Natural killer cell (primary cell): ENCODE data around the gene CORO6. TPM values are rescaled to one million over a fixed set of nuclear protein-coding genes. Genes with fewer than 3 reads are reported as not detected.

Experiments used
- ATAC-seq, 3 donors: fragments of 150-1000 bp in 2 of 3; fragments of 200-7000 bp in 1 of 3; cut with Tn5 transposase; 1 replicate in 1 of 3; 2 replicates in 2 of 3; pipeline ENCODE4 v1.10.0; 2021; ENCODE audit warnings: mild to moderate bottlenecking in 2 of 3, moderate library complexity in 2 of 3
- DNase-seq, 2 donors: peaks; one replicate each; pipeline versions ENCODE4 v3.0.0 to v3.0.0-alpha.2; 2013 to 2021; ENCODE audit warnings: mixed read lengths in 1 of 2
- H3K27ac ChIP-seq: one replicate; pipeline ENCODE4 v1.5.1; 2013; ENCODE audit warnings: mild to moderate bottlenecking, low read length
- H3K27me3 ChIP-seq: one replicate; pipeline ENCODE4 v1.6.1; 2013; ENCODE audit warnings: low read length; ENCODE audit not compliant: control insufficient read depth, insufficient read depth
- H3K36me3 ChIP-seq: one replicate; pipeline ENCODE4 v1.6.1; 2013; ENCODE audit warnings: low read length; ENCODE audit not compliant: control insufficient read depth, insufficient read depth
- H3K4me1 ChIP-seq: one replicate; pipeline ENCODE4 v1.6.1; 2013; ENCODE audit warnings: low read length; ENCODE audit not compliant: control insufficient read depth, insufficient read depth
- H3K4me3 ChIP-seq: one replicate; pipeline ENCODE4 v1.5.1; 2013; ENCODE audit warnings: low read length
- H3K9me3 ChIP-seq: one replicate; pipeline ENCODE4 v1.6.1; 2013; ENCODE audit warnings: low read length; ENCODE audit not compliant: control insufficient read depth, insufficient read depth
- H3K27ac Mint-ChIP-seq, 2 donors: one replicate each; pipeline ENCODE4 v1.8.0; 2022; ENCODE audit warnings: mild to moderate bottlenecking in 2 of 2, mixed read lengths in 2 of 2, moderate library complexity in 1 of 2
- H3K27me3 Mint-ChIP-seq, 2 donors: one replicate each; pipeline ENCODE4 v1.8.0; 2022; ENCODE audit warnings: low read depth in 2 of 2, mixed read lengths in 2 of 2
- H3K36me3 Mint-ChIP-seq: one replicate; pipeline ENCODE4 v1.8.0; 2022; ENCODE audit warnings: mixed read lengths
- H3K4me1 Mint-ChIP-seq, 2 donors: one replicate each; pipeline ENCODE4 v1.8.0; 2022; ENCODE audit warnings: mixed read lengths in 2 of 2
- H3K4me3 Mint-ChIP-seq: one replicate; pipeline ENCODE4 v1.8.0; 2022; ENCODE audit warnings: mild to moderate bottlenecking, moderate library complexity, mixed read lengths
- H3K9me3 Mint-ChIP-seq, 2 donors: one replicate each; pipeline ENCODE4 v1.8.0; 2022; ENCODE audit warnings: mixed read lengths in 2 of 2
- WGBS: methylation state at CpG from one replicate; pipeline ENCODE4 v1.1.7; 2013; ENCODE audit warnings: missing lambda C conversion rate; ENCODE audit not compliant: insufficient coverage; 5-methylcytosine and 5-hydroxymethylcytosine counted together
- intact Hi-C: fragments of 100-400 bp; cut with micrococcal nuclease; formaldehyde crosslinking; loops from one replicate; pipeline ENCODE4 v1.14.2; 2022
- total RNA-seq, 4 donors: library from RNA; stranded (reverse); fragments of 120-200 nt in 1 of 4; gene quantifications; one replicate each; pipeline versions ENCODE4 v1.2.3 to v1.2.4, GENCODE V29; 2013 to 2022
- TF ChIP-seq, protein P1 (sequence below): fragments of 200-600 bp; IDR thresholded peaks from one replicate; pipeline ENCODE4 v1.8.0; 2022; ENCODE audit warnings: antibody characterized with exemption

The CORO6 gene
- total RNA-seq, 3 donors from 2014 or later (not counting 1 experiment from before 2014, with no cell fraction given): 2.4 to 18.7 (median 3.9) TPM

DNA sequence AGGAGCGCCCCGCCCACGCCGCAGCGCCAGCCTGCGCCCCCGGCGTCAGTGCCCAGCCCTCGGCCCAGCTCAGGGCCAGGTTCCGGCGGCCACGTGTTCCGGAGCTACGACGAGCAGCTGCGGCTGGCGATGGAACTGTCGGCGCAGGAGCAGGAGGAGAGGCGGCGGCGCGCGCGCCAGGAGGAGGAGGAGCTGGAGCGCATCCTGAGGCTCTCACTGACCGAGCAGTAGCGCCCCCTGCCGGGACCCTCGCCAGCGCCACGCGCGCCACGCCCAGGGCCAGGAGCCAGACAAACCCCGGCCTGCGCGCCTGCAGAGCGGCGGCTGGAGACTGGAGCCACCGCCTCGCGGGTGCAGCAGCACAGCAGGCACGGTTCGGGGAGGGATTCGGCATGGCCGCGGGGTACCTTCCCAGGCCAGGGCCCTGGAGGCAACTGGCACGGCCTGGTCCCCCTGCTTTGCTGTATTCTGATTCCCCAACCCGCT, 9.3 kb downstream of the CORO6 start:
- peak; percentile 26 to 48 (median 35) for ATAC-seq
- DNase-seq: peak; percentile 90 to 94
- Mint-ChIP-seq H3K27ac (no peak overlapping the region), H3K36me3 (no peaks in the 10 kb centered on the region), H3K4me1 (peaks cover 14 to 58% of the 10 kb centered on the region in 2 donors), H3K4me3 (peak overlapping the region; percentile 28), H3K27me3 (no peaks in the 10 kb centered on the region), H3K9me3 (no peaks in the 10 kb centered on the region)
- Histone ChIP-seq H3K36me3 (no peaks in the 10 kb centered on the region), H3K4me1 (peaks cover 65% of the 10 kb centered on the region), H3K9me3 (no peaks in the 10 kb centered on the region), H3K27me3 (no peaks in the 10 kb centered on the region), H3K27ac (no peak overlapping the region), H3K4me3 (peak overlapping the region; percentile 7)
- TF ChIP-seq, protein P1, sequence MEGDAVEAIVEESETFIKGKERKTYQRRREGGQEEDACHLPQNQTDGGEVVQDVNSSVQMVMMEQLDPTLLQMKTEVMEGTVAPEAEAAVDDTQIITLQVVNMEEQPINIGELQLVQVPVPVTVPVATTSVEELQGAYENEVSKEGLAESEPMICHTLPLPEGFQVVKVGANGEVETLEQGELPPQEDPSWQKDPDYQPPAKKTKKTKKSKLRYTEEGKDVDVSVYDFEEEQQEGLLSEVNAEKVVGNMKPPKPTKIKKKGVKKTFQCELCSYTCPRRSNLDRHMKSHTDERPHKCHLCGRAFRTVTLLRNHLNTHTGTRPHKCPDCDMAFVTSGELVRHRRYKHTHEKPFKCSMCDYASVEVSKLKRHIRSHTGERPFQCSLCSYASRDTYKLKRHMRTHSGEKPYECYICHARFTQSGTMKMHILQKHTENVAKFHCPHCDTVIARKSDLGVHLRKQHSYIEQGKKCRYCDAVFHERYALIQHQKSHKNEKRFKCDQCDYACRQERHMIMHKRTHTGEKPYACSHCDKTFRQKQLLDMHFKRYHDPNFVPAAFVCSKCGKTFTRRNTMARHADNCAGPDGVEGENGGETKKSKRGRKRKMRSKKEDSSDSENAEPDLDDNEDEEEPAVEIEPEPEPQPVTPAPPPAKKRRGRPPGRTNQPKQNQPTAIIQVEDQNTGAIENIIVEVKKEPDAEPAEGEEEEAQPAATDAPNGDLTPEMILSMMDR: peak; percentile 90
- intact Hi-C loops: loop anchor here (10.0 kb wide), 1 partner anchor 49 kb away; the partner anchor contains the start of genes ABHD15 and TP53I13
- 1% methylated on average over 50 of the region's 50 CpGs for WGBS

DNA sequence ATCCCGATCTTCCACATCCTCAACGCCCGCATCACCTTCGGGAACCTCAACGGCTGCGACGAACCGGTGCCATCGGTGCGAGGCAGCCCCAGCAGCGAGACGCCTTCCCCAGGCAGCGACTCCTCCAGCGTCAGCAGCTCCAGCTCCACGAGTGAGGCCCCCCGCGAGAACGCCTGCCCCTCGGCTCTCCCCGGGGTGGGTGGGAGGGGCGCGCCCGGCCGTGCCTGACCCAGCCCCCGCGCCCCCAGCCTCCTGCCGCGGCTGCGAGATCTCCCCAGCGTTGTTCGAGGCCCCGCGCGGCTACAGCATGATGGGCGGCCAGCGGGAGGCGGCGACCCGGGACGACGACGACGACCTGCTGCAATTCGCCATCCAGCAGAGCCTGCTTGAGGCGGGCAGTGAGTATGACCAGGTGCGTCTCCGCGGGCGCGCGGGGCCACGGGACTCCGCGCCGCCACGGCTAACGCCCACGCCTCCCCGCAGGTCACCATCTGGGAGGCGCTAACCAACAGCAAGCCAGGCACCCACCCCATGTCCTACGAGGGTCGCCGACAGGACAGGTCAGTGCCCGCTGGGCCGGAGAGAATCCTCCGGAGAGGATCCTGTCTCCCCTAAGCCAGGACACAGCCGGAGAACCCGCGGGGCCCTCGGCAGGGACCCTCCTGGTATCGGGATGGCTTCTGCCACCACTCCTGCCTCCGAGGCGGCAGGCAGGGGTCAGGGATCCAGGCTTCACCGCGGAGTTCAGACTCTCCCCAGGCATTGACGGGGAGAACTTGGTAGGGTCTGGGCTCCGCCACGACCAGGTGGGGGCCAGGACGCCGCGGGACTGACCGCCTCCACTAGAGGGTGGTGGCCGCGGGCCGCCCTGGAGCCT, 10.1 kb downstream of the CORO6 start:
- WGBS: 56% methylated on average over 84 of the region's 85 CpGs
- DNase-seq: peak in 1 of 2 donors; percentile 18

DNA sequence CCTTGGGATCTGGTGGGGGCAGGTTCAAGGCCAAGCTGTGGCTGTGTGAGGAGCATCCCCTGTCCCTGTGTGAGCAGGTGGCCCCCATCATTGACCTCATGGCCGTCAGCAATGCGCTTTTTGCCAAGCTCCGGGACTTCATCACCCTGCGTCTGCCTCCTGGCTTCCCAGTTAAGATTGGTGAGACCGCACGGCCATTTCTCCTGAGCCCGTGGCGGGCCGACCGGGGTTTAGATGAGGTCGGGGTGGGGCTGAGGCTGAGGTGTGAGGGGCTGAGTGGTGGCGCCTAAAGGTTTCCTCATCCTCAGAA, 10.7 kb downstream of the CORO6 start:
- WGBS: 94% methylated on average over 12 of the region's 12 CpGs
- H3K27me3 Mint-ChIP-seq: no peaks in the 10 kb centered on the region
- Histone ChIP-seq H3K27ac (no peak overlapping the region), H3K27me3 (no peaks in the 10 kb centered on the region), H3K36me3 (no peaks in the 10 kb centered on the region), H3K4me3 (no peak overlapping the region), H3K4me1 (peaks cover 57% of the 10 kb centered on the region), H3K9me3 (no peaks in the 10 kb centered on the region)
- DNase-seq: peak in 1 of 2 donors; percentile 17
- no peak overlapping the region for H3K4me3 Mint-ChIP-seq
- no peaks in the 10 kb centered on the region for H3K9me3 Mint-ChIP-seq
- no peaks in the 10 kb centered on the region for H3K36me3 Mint-ChIP-seq
- no peak for ATAC-seq
- no peak overlapping the region for H3K27ac Mint-ChIP-seq
- peaks cover 13 to 48% of the 10 kb centered on the region in 2 donors for H3K4me1 Mint-ChIP-seq
- intact Hi-C loops: loop anchor here (10.0 kb wide), 1 partner anchor 47 kb away; the partner anchor contains the start of genes ABHD15 and TP53I13
- TF ChIP-seq, protein P1: no peak

More for the DNA sequence above, 10.1 kb downstream of the CORO6 start:
- H3K9me3 ChIP-seq: no peaks in the 10 kb centered on the region
- no peaks in the 10 kb centered on the region for H3K36me3 ChIP-seq
- Mint-ChIP-seq H3K27me3 (no peaks in the 10 kb centered on the region), H3K36me3 (no peaks in the 10 kb centered on the region), H3K27ac (no peak overlapping the region), H3K9me3 (no peaks in the 10 kb centered on the region), H3K4me3 (peak overlapping the region; percentile 58), H3K4me1 (peaks cover 13 to 54% of the 10 kb centered on the region in 2 donors)
- H3K27me3 ChIP-seq: no peaks in the 10 kb centered on the region
- TF ChIP-seq, protein P1: no peak
- H3K4me3 ChIP-seq: no peak overlapping the region
- H3K4me1 ChIP-seq: peaks cover 62% of the 10 kb centered on the region
- ATAC-seq: no peak
- intact Hi-C loops: loop anchor here (10.0 kb wide), 1 partner anchor 48 kb away; the partner anchor contains the start of genes ABHD15 and TP53I13
- H3K27ac ChIP-seq: no peak overlapping the region
